ENCODE data around the gene WNT2. TPM values are rescaled to one million over a fixed set of nuclear protein-coding genes. Genes with fewer than 3 reads are reported as not detected.

WNT2 gene
- total RNA-seq, 2 donors from 2014 or later, result not detected

DNA sequence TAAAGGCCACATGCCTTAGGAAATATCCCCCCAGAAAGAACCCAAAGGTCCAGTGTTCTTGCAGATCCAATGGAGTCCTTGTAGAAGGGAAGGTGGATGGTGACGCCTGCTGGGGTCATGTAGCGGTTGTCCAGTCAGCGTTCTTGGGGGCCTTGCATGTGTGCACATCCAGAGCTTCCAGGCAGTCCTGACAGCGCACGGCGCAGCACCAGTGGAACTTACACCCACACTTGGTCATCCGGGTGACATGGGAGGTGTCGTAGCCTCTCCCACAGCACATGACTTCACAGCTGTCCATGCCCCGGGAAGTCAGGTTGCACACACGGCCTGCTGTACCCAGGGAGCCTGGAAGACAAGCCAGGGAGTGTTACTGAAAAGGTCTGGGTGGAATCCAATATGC, 44.8 kb downstream of the WNT2 start:
- no peak for DNase-seq
- no peaks in the 10 kb centered on the region for H3K36me3 ChIP-seq (replicated peaks in 1 of 2; ENCODE audit: insufficient read depth in 1 of 2, low read depth in 2 of 2)
- no peaks in the 10 kb centered on the region for H3K9me3 ChIP-seq
- H3K4me1 ChIP-seq, result no peaks in the 10 kb centered on the region
- 79 to 88% methylated on average over 9 to 10 of the region's 10 CpGs for WGBS, 2 donors
- no peaks in the 10 kb centered on the region for H3K27me3 ChIP-seq
- intact Hi-C loops (cut with DNase I), result no loop called here
- TF ChIP-seq POLR2A (IDR thresholded peaks at IDR 0.05), result no peak
- TF ChIP-seq, protein P1, sequence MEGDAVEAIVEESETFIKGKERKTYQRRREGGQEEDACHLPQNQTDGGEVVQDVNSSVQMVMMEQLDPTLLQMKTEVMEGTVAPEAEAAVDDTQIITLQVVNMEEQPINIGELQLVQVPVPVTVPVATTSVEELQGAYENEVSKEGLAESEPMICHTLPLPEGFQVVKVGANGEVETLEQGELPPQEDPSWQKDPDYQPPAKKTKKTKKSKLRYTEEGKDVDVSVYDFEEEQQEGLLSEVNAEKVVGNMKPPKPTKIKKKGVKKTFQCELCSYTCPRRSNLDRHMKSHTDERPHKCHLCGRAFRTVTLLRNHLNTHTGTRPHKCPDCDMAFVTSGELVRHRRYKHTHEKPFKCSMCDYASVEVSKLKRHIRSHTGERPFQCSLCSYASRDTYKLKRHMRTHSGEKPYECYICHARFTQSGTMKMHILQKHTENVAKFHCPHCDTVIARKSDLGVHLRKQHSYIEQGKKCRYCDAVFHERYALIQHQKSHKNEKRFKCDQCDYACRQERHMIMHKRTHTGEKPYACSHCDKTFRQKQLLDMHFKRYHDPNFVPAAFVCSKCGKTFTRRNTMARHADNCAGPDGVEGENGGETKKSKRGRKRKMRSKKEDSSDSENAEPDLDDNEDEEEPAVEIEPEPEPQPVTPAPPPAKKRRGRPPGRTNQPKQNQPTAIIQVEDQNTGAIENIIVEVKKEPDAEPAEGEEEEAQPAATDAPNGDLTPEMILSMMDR (IDR thresholded peaks at IDR 0.05), result no peak
- no peak overlapping the region for H3K4me3 ChIP-seq
- no peak overlapping the region for H3K27ac ChIP-seq
- ATAC-seq, result no peak

DNA sequence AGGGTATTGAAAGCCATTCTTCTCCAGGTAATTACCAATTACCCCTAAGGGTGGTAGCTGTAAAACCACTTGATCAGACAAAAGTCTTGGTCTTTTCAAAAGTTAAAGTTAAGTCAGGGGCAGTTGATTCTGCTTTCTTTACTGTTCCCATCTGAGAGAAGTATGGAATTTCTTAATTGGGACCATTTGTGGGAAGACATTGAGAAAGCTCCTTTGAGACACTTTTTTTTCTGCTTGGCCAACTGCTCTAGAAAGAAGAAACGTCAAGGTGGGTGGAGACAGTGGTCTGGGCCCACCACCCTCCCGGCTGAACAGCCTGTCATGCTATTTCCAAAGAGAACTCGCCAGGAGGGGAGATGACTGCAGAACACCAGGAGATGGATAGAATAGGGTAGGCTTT, 45.3 kb downstream of the WNT2 start:
- Histone ChIP-seq H3K4me3 (no peak overlapping the region), H3K27ac (no peak overlapping the region), H3K36me3 (replicated peaks in 1 of 2; ENCODE audit: insufficient read depth in 1 of 2, low read depth in 2 of 2) (no peaks in the 10 kb centered on the region), H3K9me3 (no peaks in the 10 kb centered on the region), H3K4me1 (no peaks in the 10 kb centered on the region), H3K27me3 (no peaks in the 10 kb centered on the region)
- DNase-seq, result no peak
- TF ChIP-seq, protein P1 (IDR thresholded peaks at IDR 0.05), result no peak
- WGBS, 2 donors, result 56 to 69% methylated on average over 3 of the region's 3 CpGs
- ATAC-seq, result no peak
- intact Hi-C loops (cut with DNase I), result no loop called here

DNA sequence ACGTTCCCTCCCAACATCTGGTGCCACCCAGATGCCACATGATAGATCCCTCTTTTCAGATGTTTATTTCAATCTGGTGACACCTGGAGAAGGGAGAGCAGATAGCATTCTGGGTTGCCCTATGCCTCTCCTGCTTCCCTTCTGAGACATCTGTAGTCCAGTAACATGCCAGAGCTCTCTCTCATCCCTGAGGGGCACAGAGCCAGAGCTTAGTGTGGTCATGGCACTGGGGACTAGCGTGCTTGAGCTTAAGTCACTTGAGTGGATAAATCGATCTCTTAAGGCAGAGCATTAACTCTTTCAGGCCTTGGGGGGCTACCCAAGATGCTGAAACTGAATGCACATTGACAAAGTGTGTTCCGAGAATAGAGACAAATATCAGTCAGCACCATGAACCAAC, 47.9 kb downstream of the WNT2 start:
- TF ChIP-seq, protein P1 (IDR thresholded peaks at IDR 0.05), result no peak
- TF ChIP-seq POLR2A (IDR thresholded peaks at IDR 0.05), result no peak
- no peaks in the 10 kb centered on the region for H3K4me1 ChIP-seq
- no peaks in the 10 kb centered on the region for H3K27me3 ChIP-seq
- no peak overlapping the region for H3K27ac ChIP-seq
- DNase-seq (no peak), ATAC-seq (no peak)
- no peaks in the 10 kb centered on the region for H3K36me3 ChIP-seq (replicated peaks in 1 of 2; ENCODE audit: insufficient read depth in 1 of 2, low read depth in 2 of 2)
- 61 to 67% methylated on average over 4 of the region's 4 CpGs for WGBS, 2 donors
- no peak overlapping the region for H3K4me3 ChIP-seq
- H3K9me3 ChIP-seq, result no peaks in the 10 kb centered on the region
- intact Hi-C loops (cut with DNase I), result no loop called here

DNA sequence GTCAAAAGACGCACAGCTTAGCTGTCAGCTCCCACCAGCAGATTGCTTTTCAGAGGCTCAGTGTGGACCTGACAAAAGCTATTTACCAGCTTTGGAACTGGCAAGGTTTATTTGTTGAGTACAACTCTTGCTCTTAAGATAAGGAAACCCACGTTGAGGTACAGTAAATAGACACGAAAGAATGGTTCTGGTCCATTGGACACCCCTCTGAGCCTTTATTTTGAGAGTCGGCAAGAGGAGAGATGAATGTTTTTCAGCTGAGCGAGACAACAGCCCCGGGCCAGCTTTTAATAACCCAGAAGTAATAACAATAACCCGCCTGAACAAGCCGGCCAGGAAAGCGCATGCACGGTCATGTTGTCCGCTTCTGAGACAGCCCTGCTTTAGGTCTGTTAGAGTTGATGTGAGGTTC, 49.0 kb downstream of the WNT2 start:
- intact Hi-C loops (cut with DNase I), result no loop called here
- TF ChIP-seq POLR2A (IDR thresholded peaks at IDR 0.05), result no peak
- TF ChIP-seq, protein P1 (IDR thresholded peaks at IDR 0.05), result no peak
- 59 to 68% methylated on average over 11 of the region's 11 CpGs for WGBS, 2 donors
- H3K4me3 ChIP-seq, result no peak overlapping the region
- DNase-seq (no peak), ATAC-seq (no peak)
- H3K4me1 ChIP-seq, result no peaks in the 10 kb centered on the region
- no peaks in the 10 kb centered on the region for H3K9me3 ChIP-seq
- no peaks in the 10 kb centered on the region for H3K36me3 ChIP-seq (replicated peaks in 1 of 2; ENCODE audit: insufficient read depth in 1 of 2, low read depth in 2 of 2)
- H3K27ac ChIP-seq, result no peak overlapping the region
- H3K27me3 ChIP-seq, result no peaks in the 10 kb centered on the region

DNA sequence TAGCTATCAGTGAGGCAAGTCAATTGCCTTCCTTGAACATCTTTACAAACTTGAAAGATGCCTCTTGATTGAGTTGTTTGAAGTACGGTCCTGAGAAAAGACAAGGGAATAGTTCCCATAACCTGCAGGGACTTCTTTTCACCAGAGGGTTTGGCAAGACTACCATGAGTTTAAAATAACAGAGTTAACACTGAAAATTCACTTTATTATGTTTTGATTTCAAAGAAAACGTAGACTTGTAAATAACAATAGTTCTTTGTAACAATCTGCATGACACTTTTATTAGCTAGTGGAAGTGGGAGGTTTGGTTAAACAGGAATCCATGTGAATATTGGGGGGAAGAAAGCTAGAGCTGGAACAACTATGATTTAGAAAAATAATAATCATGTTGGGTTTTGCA, 49.5 kb downstream of the WNT2 start:
- Histone ChIP-seq H3K4me3 (no peak overlapping the region), H3K36me3 (replicated peaks in 1 of 2; ENCODE audit: insufficient read depth in 1 of 2, low read depth in 2 of 2) (no peaks in the 10 kb centered on the region), H3K9me3 (no peaks in the 10 kb centered on the region), H3K27ac (no peak overlapping the region), H3K4me1 (no peaks in the 10 kb centered on the region), H3K27me3 (no peaks in the 10 kb centered on the region)
- intact Hi-C loops (cut with DNase I), result no loop called here
- WGBS, 2 donors, result 43 to 45% methylated on average over 2 of the region's 2 CpGs
- DNase-seq (no peak), ATAC-seq (no peak)
- TF ChIP-seq, protein P1 (IDR thresholded peaks at IDR 0.05), result no peak
- no peak for TF ChIP-seq POLR2A (IDR thresholded peaks at IDR 0.05)

Measured in body of pancreas (tissue), 4 donors.